Measurements from ENCODE around the gene GPS1. TPM values are rescaled to one million over a fixed set of nuclear protein-coding genes. Genes with fewer than 3 reads are reported as not detected.

Gene GPS1
- total RNA-seq, 1 donor from 2014 or later, result 84.2 TPM

DNA sequence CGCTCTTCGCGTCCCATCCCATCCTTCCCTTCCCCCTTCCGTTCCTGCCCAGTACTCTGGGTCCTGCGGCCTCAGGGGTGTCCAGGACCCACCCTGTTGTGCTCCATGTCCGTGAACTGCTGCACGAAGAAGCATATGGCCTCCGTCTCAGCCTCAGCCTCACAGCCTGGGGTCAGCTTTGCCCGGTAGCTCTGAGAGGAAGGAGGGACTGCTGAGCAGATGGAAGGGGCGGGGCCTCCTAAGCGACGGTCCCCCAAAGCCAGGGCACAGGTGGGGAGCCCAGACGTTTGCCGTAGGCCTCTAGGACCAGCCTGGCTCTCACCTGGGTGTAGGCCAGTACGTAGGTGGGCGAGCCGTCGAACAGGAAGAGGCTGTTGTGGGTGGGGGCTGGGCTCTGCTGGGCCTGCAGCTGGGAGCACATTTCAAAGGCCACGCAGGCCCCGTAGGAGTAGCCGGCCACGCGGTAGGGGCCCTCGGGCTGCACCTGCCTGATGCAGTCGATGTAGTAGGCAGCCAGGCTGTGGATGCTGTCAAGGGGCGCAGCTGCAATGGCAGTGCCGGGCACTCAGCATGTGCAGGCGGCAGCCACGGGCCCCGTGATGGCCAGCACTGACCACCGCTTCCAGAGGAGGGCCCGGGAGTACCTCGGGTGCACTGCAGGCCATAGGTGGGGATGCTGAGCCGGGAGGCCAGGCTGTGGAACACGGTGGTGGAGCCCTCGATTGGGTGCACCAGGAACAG is 28.5 kb downstream of the GPS1 start:
- no peak for DNase-seq

DNA sequence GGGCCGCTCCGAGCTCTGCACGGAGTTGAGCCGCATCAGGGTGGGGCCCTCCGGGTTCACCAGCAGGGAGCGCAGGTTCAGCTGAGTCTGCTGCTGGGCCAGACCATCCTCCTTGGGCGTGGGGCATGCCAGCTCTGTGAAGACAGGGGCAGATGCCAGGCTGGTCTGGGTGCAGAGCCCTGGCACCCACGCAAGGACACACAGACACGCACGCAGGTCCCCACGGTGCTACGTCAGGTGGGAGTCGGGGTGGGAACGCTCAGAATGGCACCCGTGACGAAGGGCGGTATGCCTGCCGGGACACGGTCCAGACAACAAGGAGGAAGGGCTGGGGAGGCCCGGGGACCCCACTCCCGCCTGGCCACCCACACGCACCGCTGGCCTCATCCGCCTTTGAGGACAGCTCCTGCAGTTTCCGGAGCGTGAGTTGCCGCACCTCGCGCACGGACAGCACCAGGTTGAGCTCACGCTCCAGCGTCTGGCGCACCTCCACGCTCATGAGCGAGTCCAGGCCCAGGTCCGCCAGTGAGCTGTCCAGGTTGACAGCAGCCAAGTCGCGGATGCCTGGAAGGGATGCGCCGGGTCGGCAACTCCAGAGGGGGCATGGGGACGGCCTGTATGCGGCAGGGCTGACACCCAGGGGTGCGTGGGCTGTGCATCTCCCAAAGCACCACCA is 29.2 kb downstream of the GPS1 start:
- no peak for DNase-seq

DNA sequence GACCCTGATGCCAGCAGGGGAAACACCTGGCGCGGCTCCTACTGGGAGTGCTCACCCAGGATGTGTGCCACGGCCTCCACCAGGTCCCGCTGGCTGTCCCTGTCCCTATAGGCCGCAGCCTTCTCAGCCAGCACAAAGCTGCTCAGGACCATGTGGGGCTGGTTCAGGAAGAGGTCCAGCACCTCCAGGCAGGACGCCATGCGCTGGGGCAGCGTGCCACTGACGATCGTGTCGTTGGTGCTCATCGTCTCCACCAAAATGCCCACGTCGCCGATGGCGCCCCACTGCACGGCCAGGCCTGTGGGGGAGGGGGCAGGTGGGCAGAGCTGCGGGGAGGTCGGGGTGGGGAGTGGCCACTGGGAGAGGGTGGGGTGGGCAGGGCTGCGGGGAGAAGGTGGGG is 29.8 kb downstream of the GPS1 start:
- DNase-seq, result no peak

DNA sequence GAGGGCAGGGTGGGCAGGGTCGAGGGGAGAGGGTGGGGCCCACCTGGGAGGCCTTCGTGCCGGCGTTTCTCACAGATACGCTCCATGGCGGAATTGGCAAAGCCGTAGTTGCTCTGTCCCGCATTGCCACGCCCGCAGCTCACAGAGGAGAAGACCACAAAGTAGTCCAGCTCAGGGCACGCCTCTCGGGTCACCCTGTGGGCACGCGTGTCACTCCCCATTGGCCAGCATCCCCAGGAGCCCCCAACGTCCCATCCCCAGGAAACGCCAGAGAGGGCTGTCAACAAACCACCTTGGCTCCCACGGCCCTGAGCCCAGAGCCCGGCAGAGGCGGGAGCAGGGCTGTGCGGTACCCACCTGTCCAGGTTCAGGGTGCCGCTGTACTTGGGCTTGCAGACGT is 30.3 kb downstream of the GPS1 start:
- DNase-seq, result no peak

DNA sequence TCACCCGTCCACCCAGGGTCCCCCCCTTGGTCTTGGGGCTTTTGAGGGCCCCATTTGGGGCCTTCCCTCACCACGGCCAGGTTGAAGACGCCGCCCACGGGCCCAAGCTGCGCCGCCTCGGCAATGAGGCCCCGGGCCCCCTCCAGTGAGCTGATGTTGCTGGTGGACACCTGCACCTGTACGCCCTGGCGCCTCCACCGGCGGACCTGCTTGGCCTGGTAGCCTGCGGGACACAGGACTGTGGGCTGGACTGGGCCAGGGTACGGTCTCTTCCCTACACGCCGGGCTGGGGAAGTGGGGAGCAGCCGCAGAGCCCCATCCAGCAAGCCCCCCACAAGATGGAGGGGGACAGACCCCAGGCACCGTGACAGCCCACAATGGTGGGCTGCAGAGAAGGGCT is 30.8 kb downstream of the GPS1 start:
- DNase-seq, result no peak

DNA sequence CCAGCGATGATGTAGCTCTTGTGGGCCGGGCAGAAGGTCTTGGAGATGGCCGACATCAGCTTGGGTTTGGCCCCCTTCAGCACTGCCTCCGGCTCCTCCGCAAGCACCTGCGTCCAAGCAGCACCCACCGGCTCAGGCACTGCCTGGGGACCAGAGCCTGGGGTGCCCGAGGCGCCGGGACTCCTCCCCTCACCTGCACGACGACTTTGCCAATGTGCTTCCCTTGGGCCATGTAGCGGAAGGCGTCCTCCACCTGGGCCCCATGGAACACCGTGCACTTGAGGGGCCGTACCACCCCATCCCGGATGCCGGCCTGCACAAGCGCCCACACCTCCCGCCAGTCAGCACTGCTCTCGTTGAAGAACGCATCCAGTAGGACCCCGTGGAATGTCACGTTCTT is 31.3 kb downstream of the GPS1 start:
- DNase-seq, result no peak

DNA sequence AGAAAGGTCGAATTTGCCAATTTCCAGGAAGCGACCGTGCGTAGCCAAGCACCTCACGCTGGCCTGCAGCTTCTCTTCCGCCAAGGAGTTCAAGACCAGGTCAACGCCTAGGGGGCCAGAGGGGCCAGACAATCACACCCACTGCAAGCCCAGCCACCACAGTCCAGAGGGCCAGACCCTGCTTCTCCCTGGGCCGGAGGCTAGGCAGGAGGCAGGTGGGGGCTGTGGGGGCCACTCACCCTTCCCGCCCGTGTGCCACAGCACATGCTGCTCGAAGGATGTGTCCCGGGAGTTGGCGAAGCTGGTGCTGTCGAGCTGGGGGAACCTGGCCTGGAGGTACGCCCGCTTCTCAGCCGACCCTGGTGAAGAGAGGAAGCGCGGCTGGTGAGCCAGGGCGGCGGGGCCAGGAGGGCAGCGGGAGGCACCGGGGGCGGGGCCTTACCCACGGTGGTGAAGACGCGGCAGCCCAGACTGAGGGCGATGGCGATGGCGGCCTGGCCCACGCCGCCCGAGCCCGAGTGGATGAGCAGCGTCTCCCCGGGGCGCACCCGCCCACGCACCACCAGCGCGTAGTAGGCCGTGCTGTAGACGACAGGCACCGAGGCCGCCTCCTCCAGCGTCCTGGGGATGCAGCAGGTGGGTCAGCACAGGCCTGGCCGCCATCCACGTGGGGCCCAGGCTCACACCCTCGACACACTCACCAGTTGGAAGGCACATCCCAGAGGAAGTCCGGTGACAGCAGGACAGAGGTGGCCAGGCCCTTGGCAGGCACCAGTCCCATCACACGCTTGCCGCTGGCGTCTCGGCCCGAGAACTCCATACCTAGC is 32.0 kb downstream of the GPS1 start:
- no peak for DNase-seq

DNA sequence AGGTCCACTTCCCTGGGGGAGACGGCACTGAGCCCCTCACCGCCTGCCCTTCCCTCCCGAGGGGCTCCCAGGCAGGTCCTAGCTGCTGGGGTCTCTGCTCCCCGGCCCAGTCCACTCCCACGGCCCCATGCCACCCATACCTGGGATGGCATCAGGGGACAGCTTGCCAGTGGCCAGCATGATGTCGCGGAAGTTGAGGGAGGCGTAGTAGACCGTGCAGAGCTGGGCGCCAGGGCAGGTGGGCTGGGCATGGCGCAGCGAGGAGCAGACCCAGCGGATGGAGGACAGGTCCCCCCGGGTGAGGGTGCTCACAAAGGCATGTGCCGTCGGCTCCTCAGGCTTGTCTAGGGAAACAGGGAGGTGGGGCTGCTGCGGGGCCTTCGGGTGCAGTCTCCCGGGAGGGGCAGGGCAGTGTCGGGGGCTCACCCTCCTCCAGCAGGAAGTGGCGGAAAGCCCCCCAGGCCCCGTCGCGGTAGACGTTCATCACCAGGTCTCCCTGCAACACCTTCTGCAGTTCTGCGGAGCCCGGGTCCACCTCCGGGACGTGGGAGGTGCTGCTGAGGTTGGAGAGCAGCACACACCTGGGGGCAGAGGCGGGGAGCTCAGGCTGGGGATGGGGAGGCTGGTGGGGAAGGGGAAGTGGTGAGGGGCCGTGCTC is 32.8 kb downstream of the GPS1 start:
- DNase-seq, result no peak

DNA sequence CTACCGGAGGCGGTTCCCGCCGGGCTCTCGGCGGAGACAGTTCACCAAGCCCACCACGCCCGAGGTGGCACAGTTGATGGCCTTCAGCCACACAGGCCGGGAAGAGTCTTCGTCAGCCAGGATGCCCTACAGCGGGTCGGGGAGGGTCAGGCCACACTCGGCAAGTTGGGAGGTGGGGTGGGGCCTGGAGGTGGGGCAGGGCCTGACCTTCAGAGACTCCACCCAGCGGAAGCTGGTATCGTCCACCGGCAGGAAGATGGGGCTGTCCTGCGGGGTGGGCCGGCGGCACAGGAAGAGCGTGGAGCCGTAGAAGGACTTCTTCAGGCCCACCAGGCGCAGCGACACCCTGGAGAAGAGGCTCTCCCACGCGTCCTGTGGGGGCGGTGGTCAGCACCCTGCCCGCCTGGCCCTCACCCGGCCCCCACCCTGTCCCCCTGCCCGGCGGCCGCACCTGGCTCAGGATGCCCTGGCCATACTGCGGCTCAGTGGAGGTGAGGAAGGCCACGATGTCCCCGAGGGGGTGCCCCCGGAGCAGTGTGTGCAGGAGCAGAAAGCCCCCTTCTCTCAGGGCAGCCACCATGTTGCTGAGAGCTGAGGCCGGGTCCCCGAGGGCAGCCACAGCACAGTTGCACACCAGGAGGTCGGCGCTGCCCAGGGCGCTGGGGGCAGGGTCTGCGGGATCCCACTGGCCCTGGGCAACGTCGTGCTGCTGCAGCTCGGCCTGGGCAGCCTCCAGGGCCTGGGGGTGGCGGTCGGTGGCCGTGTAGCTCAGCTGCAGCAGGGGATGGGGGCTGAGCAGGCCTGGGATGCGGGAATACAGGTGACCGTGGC is 33.5 kb downstream of the GPS1 start:
- no peak for DNase-seq

DNA sequence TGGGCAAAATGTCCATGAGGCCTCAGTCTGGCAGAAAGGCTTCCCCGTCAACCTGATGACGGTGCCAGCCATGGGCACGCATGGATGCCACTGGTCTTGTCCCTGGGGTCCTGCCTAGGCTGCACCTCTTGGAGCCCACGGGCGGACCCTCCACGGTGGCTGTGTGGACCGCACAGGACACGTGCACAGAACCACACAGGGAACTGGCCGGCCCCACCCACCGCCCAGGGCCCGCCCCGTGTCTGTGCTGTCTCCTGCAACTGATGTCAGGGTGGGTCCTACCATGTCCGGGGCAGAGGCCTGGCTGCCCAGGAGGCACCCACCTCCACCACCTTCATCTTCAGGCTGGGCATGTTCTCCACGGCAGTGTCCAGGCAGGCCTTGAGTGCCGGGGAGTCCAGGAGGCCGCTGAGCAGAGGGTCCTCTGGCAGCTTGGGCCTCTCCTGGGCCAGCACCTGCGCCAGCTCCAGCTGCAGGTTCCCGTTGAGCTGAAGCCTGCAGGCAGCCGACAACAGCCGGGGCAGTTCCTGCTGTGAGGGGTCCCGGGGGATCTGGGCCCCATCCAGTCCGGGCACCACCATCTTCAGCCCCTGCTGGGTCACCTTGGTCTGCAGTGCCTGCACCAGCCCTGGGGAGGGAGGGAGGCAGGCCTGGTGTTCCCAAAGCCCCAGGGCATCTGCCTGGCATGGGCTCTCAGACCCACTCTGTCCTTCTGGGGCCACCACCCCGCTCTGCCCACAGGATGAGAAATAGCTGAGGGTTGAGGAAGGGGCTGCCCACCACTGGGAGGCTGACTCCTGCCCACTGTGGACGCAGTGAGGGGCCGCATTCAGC is 34.5 kb downstream of the GPS1 start:
- DNase-seq, result no peak

DNA sequence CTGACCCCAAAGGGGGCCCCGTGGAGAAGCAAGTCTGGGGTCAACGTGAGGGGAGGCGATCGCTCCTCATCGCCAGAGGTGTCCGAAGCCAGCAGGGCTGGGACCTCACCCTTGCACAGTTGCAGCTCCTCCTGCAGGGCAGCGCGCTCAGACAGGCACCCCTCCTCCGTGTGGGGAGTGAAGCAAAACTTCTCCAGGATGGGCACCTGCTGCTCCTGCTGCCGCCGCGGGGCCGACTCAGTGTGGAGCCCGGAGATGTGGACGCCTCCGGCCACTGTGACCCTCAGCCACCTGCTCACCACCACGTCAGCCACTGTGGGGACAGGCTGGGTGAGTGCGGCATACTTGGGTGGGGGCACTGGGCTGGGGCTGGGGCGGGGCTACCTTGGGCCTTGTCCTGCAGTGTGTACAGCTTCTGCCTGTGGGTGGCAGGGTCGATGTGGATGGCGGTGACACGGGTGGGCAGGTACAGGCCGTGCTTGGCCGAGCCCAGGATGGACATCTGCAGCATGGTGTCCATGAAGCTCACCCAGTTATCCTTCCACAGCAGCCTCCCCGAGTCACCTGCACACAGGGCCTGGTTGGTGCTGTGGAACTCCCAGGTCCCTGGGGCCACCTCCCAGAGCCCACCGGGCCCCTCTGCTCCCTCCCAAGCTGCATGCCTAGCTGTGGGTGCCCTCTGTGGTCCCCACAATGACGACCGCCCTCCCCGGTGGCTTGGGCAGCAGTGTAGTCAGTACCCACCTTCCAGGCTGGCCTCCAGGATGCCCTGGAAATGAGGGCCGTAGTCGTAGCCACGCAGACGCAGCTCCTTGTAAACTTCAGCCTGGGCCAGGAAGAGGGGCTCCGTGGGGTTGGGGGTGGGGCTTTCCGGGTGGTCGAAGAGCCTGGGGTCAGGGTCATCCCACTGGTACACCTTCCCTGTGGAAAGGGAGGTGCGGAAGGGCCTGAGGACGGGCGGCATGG is 35.5 kb downstream of the GPS1 start:
- DNase-seq, result no peak

DNA sequence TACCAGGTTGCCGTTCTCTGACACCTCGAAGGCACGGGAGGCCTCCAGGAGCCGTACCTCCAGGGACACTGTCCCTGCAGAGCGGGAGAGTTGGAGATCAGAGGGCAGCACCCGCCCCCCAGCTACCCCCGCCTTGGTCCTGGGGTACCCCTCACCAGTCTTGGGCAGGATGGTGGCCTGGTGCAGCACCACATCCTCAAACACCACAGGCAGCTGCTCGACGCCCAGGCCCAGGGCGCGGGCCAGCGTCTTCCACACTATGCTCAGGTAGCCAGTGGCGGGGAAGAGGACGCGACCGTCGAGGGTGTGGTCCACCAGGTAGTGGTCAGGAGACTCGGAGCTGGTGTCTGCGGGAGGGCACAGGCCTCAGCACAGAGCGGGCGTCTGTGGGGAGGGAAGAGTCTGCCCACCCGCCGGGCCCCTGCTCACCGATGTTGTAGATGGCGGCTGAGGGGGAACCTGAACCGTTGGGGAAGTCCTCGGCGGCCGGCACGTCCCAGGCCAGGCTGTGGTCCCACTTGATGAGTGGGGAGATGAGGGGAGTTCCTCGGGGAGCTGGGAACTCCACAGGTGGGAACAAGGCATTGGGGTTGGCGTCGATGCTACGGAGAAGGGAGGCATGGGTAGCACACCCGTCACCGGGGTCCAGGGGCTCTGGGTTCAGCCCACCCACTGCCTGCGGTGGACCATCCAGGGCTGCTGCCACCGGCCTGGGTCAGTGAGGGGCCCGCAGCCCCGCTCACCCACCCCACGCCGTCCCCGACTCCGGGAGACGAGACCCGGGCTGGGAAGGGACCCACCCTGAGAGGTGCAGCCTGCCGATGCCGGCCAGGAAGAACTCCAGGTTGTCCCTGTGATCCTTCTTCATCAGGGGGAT is 36.5 kb downstream of the GPS1 start:
- DNase-seq, result no peak

DNA sequence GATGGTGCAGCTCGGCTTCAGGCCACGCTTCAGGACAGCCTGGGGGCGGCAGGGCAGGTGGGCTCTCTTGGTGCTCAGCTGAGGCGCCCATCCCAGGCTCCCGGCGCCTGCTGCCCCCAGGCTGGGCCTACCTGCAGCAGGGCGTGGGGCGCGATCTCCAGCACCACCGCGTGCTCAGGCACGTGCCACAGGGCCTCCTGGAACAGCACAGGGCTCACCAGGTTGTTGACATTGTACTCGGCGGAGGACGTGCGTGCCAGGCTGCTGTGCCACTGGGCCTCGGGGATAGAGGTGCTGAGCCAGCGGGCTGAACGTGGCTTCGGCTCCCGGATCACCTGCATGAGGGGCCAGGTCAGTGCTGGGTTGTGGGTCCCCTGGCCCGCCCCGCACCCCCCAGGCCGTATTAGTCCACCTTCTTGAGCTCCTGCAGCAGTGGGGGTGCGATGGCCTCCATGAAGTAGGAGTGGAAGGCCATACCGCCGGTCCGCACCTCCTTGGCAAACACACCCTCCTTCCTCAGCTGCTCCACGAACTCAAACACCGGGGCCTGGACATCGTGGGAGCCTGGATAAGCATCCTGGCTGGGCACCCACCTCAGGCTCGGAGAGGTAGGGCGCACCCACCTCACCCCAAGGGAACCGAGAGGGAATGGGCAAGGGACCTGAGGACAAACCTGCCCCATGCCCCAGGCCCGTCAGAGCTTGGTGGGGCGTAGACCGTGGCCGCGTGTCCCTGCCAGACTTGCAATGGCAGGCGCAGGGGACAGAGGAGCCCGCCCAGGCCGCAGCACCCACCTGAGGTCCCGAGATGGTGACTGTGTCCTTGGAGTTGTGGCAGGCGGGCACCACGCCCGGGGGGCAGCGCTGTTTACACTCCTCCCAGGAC is 37.4 kb downstream of the GPS1 start:
- no peak for DNase-seq

DNA sequence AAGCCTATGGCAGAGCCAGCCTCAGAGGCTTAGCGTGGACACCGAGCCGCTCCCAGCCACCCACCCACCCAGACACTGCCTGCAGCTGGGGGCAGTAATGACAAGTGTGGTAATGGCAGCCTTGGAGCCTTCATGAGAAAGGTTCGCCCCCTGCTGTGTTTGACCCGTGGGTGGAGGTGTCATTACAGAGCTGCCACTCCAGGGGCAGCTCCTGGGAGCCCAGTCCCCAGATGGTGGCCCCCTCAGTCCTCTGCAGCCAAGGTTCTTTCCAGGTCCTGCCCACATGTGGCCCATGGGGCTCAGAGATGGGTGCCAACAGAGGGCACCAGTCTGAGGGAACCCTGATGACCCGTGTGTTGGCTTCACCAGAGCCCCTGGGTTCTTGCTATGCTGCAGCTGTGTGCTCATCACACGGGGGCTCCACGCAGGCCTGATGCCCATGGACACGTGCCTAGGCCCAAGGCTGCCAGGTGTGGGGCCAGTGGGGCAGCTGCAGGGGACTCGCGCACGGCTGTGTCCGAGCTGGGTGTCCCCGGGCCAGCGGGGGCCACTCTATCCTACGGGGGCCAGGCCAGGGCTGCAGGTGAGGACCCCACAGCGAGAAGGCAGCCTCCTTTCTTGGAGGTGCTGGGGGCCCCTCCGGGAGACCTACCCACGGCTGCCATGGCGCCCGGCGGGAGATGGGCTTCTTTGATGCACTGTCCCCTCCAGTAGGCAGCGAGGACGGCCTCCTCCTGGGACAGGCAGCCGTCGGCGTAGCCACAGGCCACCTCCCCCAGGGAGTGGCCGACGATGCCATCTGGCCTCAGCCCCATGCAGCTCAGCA is 38.2 kb downstream of the GPS1 start:
- no peak for DNase-seq

DNA sequence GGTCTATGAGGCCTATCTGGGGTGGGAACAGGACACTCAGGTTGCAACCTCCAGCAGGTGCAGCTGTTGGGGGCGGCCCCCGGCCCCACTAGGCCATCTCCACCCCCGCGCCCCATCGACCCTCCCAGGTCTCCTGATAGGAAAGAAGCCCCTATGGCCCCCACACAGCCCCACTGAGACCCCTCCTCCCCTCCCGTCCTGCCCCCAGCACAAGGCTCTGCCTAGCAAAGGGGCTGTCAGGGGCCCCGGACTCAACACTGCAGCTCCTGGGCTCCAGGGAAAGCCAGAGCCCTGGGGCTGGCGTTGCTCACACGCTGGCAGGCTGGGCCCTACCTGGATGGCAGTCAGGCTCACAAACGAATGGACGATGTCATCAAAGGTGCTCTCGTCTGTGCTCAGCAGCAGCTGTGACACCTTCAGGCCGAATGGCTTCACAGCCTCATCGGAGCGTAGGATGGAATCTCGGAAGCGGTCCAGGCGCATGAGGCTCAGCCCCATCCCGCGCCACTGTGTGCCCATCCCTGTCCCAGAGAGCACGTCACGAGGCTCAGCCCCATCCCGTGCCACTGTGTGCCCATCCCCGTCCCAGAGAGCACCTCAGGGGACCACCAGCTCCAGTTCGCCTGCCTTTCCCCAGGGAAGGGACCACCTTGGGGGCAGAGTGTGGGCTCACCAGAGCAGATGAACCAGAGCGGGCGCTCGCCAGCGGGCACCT is 39.0 kb downstream of the GPS1 start:
- DNase-seq, result no peak

All from dermis blood vessel endothelial cell (primary cell).